HEK293 (cell line): ENCODE results near the gene NEURL4.

Source experiments
- CTCF ChIA-PET: fragments of 350-600 bp; formaldehyde crosslinking; extraction: SDS; loops from one replicate; lab custom pipeline; 2021; ENCODE audit warnings: antibody characterized with exemption; lab: Yijun Ruan, JAX
- POLR2A ChIA-PET: fragments of 300-600 bp; formaldehyde crosslinking; extraction: SDS; loops from one replicate; lab custom pipeline; 2020; ENCODE audit warnings: antibody characterized with exemption, inconsistent platforms; lab: Yijun Ruan, JAX
- H3K27ac ChIP-seq: fragments of 200-500 bp; sonication (Bioruptor generic); 2 replicates; pipeline ENCODE4 v1.5.1; 2014; ENCODE audit warnings: low read depth, low read length, control low read depth, inconsistent platforms; ENCODE audit errors: extremely low read depth
- H3K36me3 ChIP-seq, 2 experiments: fragments of 200-500 bp in 1 of 2; sonication (Bioruptor generic) in 1 of 2; 1 replicate in 1 of 2; 2 replicates in 1 of 2; pipeline ENCODE4 v1.5.1; 2014 to 2017; ENCODE audit warnings: inconsistent platforms in 2 of 2, low read length in 2 of 2; ENCODE audit not compliant: control insufficient read depth in 2 of 2, insufficient read depth in 1 of 2
- H3K4me1 ChIP-seq: fragments of 200-500 bp; sonication (Bioruptor generic); 2 replicates; pipeline ENCODE4 v1.5.1; 2014; ENCODE audit warnings: mild to moderate bottlenecking, low read length, inconsistent platforms; ENCODE audit not compliant: control insufficient read depth, insufficient read depth
- H3K4me3 ChIP-seq: 2 replicates; pipeline ENCODE4 v1.5.1; 2011; ENCODE audit warnings: low read depth, mild to moderate bottlenecking, control low read depth, low read length, moderate library complexity
- H3K9me3 ChIP-seq: fragments of 200-500 bp; sonication (Bioruptor generic); 2 replicates; pipeline ENCODE4 v1.5.1; 2014; ENCODE audit warnings: low read depth, low read length, inconsistent platforms; ENCODE audit not compliant: control insufficient read depth, insufficient read depth
- KLF1 ChIP-seq: fragments of 450-650 bp; formaldehyde crosslinking; IDR thresholded peaks from 2 replicates; pipeline ENCODE4 v1.5.1; 2016; ENCODE audit warnings: missing biosample characterization, missing genetic modification characterization
- PRDM10 ChIP-seq: fragments of 450-650 bp; formaldehyde crosslinking; IDR thresholded peaks from 2 replicates; pipeline ENCODE4 v1.5.1; 2016; ENCODE audit warnings: missing biosample characterization, missing genetic modification characterization
- SP2 ChIP-seq: fragments of 450-650 bp; formaldehyde crosslinking; IDR thresholded peaks from 2 replicates; pipeline ENCODE4 v1.5.1; 2016; ENCODE audit warnings: missing biosample characterization, missing genetic modification characterization
- ZBTB17 ChIP-seq: fragments of 450-650 bp; formaldehyde crosslinking; IDR thresholded peaks from 2 replicates; pipeline ENCODE4 v1.5.1; 2016; ENCODE audit warnings: missing biosample characterization, missing genetic modification characterization
- ZBTB21 ChIP-seq: fragments of 450-650 bp; formaldehyde crosslinking; IDR thresholded peaks from 2 replicates; pipeline ENCODE4 v1.5.1; 2017; ENCODE audit warnings: missing biosample characterization, missing genetic modification characterization
- ZBTB26 ChIP-seq: fragments of 450-650 bp; formaldehyde crosslinking; optimal IDR thresholded peaks from 2 replicates; pipeline ENCODE3; 2016; ENCODE audit warnings: missing biosample characterization, mild to moderate bottlenecking, missing genetic modification characterization
- ZBTB7A ChIP-seq: fragments of 450-650 bp; formaldehyde crosslinking; IDR thresholded peaks from 2 replicates; pipeline ENCODE4 v1.5.1; 2016; ENCODE audit warnings: low read depth, missing biosample characterization, missing genetic modification characterization
- ZFHX2 ChIP-seq: fragments of 450-650 bp; formaldehyde crosslinking; conservative IDR thresholded peaks from 2 replicates; pipeline ENCODE4 v1.5.1; 2016; ENCODE audit warnings: missing biosample characterization, missing genetic modification characterization
- ZFP37 ChIP-seq: fragments of 450-650 bp; formaldehyde crosslinking; IDR thresholded peaks from 2 replicates; pipeline ENCODE4 v1.5.1; 2016; ENCODE audit warnings: missing biosample characterization, missing genetic modification characterization
- ZNF18 ChIP-seq: fragments of 450-650 bp; formaldehyde crosslinking; IDR thresholded peaks from 2 replicates; pipeline ENCODE4 v1.5.1; 2016; ENCODE audit warnings: missing biosample characterization, missing genetic modification characterization
- ZNF19 ChIP-seq: fragments of 450-650 bp; formaldehyde crosslinking; IDR thresholded peaks from 2 replicates; pipeline ENCODE4; 2016; ENCODE audit warnings: missing biosample characterization, missing genetic modification characterization, low read depth
- ZNF2 ChIP-seq: fragments of 450-650 bp; formaldehyde crosslinking; IDR thresholded peaks from 2 replicates; pipeline ENCODE4 v1.5.1; 2016; ENCODE audit warnings: missing biosample characterization, missing genetic modification characterization
- ZNF223 ChIP-seq: fragments of 450-650 bp; formaldehyde crosslinking; IDR thresholded peaks from 2 replicates; pipeline ENCODE4 v1.5.1; 2016; ENCODE audit warnings: missing biosample characterization, missing genetic modification characterization
- ZNF292 ChIP-seq: fragments of 450-650 bp; formaldehyde crosslinking; IDR thresholded peaks from 2 replicates; pipeline ENCODE4 v1.5.1; 2016; ENCODE audit warnings: low read depth, missing biosample characterization, missing genetic modification characterization, borderline replicate concordance
- ZNF302 ChIP-seq: fragments of 450-650 bp; formaldehyde crosslinking; IDR thresholded peaks from 2 replicates; pipeline ENCODE4 v1.5.1; 2016; ENCODE audit warnings: missing biosample characterization, missing genetic modification characterization, low read depth
- ZNF366 ChIP-seq: fragments of 450-650 bp; formaldehyde crosslinking; conservative IDR thresholded peaks from 2 replicates; pipeline ENCODE4 v1.5.1; 2016; ENCODE audit warnings: missing biosample characterization, missing genetic modification characterization
- ZNF48 ChIP-seq: fragments of 450-650 bp; formaldehyde crosslinking; IDR thresholded peaks from 2 replicates; pipeline ENCODE4 v1.5.1; 2016; ENCODE audit warnings: missing biosample characterization, missing genetic modification characterization
- ZNF513 ChIP-seq: fragments of 450-650 bp; IDR thresholded peaks from 2 replicates; pipeline ENCODE4 v1.5.1; 2018; ENCODE audit warnings: missing biosample characterization, missing genetic modification characterization
- ZNF529 ChIP-seq: fragments of 450-650 bp; formaldehyde crosslinking; IDR thresholded peaks from 2 replicates; pipeline ENCODE4 v1.5.1; 2017; ENCODE audit warnings: missing genetic modification characterization, missing biosample characterization; ENCODE audit not compliant: insufficient replicate concordance
- ZNF561 ChIP-seq: fragments of 450-650 bp; IDR thresholded peaks from 2 replicates; pipeline ENCODE4 v1.5.1; 2018; ENCODE audit warnings: missing biosample characterization, missing genetic modification characterization, borderline replicate concordance
- ZNF610 ChIP-seq: fragments of 450-650 bp; formaldehyde crosslinking; IDR thresholded peaks from 2 replicates; pipeline ENCODE4 v1.5.1; 2016; ENCODE audit warnings: missing biosample characterization, missing genetic modification characterization, borderline replicate concordance
- ZNF658 ChIP-seq: fragments of 450-650 bp; formaldehyde crosslinking; IDR thresholded peaks from 2 replicates; pipeline ENCODE4; 2016; ENCODE audit warnings: missing biosample characterization, missing genetic modification characterization
- ZNF785 ChIP-seq: fragments of 450-650 bp; formaldehyde crosslinking; IDR thresholded peaks from 2 replicates; pipeline ENCODE4 v1.5.1; 2016; ENCODE audit warnings: missing biosample characterization, missing genetic modification characterization
- ZNF792 ChIP-seq: fragments of 450-650 bp; formaldehyde crosslinking; IDR thresholded peaks from 2 replicates; pipeline ENCODE4 v1.5.1; 2016; ENCODE audit warnings: missing biosample characterization, missing genetic modification characterization
- TF ChIP-seq, protein P1 (sequence below): fragments of 450-650 bp; formaldehyde crosslinking; IDR thresholded peaks from 2 replicates; pipeline ENCODE4 v1.5.1; 2017; ENCODE audit warnings: missing biosample characterization, mild to moderate bottlenecking, missing genetic modification characterization, moderate library complexity
- TF ChIP-seq, protein P2 (sequence below): fragments of 450-650 bp; formaldehyde crosslinking; IDR thresholded peaks from 2 replicates; pipeline ENCODE4 v1.5.1; 2016; ENCODE audit warnings: missing biosample characterization, missing genetic modification characterization

Gene NEURL4

DNA sequence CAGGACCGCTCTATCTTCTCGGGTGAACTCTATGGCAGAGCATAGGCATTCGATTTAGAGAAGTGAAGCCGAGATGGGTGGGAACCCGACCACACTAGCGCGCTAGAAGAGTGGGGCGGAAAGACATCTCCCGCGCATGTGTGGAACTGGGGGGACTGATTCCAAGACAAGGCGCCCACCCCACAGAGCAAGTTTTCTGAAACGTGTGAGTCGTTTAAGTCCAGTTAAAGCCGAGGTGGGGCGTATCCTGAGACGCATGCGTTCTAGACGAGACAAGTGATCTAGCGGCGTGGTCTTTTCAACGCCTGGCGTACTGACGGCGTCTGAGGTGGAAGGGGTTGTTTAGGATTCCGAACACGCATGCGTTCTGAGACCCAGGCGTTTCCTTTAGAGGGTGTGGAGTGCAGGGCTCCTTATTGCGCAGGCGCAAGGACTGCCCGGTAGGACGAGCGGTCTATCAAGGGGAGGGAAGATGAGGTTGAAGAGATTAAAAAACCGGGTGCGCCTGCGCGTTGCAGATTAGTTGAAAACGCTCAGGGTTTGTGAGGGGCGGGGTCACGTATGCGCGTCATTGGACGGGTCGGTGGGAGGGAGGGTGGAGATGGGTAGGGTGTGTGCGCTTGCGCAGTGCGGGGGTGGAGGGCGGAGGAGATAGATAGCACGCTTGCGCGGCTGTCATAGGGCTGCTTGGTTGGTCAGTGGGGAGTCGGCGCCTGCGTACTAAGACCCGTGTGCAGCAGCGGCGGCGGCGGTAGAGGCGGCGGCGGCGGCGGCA is 22.0 kb downstream of the NEURL4 start, which contains the start of gene EIF5A:
TSS of gene EIF5A (plus strand) at position 718 of the 775 bp plus-strand sequence. CDS start 2,008 bp downstream, outside the sequence.
- POLR2A ChIA-PET = no interaction called here
- CTCF ChIA-PET = interaction anchor here (0.7 kb wide), 1 partner anchor 86 kb away, joined by 3 read pairs; no protein-coding TSS in a partner anchor
- peak; percentile 99 for TF ChIP-seq ZBTB17 (tag by site-specific recombination)
- TF ChIP-seq ZFHX2 (tag by site-specific recombination) = peak; percentile 82
- peak; percentile 31 for TF ChIP-seq KLF1 (tag by site-specific recombination)
- 0 out of 2 replicates have a peak, but pooled peaks have one; percentile 57 for TF ChIP-seq ZNF18 (tag by site-specific recombination)
- TF ChIP-seq ZNF561 = peak; percentile 91
- TF ChIP-seq ZNF48 (tag by site-specific recombination) = no peak
- peak; percentile 91 for TF ChIP-seq SP2
- TF ChIP-seq ZNF292 (tag by site-specific recombination) = no peak
- no peak for TF ChIP-seq ZBTB7A (tag by site-specific recombination)
- TF ChIP-seq ZFP37 (tag by site-specific recombination) = no peak
- no peak for TF ChIP-seq ZBTB26 (tag by site-specific recombination)
- TF ChIP-seq ZNF658 (tag by site-specific recombination) = no peak
- no peak for TF ChIP-seq ZNF19
- no peak for TF ChIP-seq ZNF610 (tag by site-specific recombination)
- no peak for TF ChIP-seq ZNF223
- TF ChIP-seq ZNF513 (tag by site-specific recombination) = no peak
- peak; percentile 57 for TF ChIP-seq PRDM10 (tag by site-specific recombination)
- TF ChIP-seq ZNF302 (tag by site-specific recombination) = no peak
- TF ChIP-seq, protein P1, sequence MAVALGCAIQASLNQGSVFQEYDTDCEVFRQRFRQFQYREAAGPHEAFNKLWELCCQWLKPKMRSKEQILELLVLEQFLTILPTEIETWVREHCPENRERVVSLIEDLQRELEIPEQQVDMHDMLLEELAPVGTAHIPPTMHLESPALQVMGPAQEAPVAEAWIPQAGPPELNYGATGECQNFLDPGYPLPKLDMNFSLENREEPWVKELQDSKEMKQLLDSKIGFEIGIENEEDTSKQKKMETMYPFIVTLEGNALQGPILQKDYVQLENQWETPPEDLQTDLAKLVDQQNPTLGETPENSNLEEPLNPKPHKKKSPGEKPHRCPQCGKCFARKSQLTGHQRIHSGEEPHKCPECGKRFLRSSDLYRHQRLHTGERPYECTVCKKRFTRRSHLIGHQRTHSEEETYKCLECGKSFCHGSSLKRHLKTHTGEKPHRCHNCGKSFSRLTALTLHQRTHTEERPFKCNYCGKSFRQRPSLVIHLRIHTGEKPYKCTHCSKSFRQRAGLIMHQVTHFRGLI (tag by site-specific recombination) = peak; percentile 42; the same call in 1 of the 2 replicates
- no peak for TF ChIP-seq ZBTB21 (tag by site-specific recombination)
- peak; percentile 26; the same call in 1 of the 2 replicates for TF ChIP-seq ZNF2
- no peak for TF ChIP-seq ZNF792 (tag by site-specific recombination)
- no peak for TF ChIP-seq ZNF366 (tag by site-specific recombination)
- TF ChIP-seq ZNF529 (tag by site-specific recombination) = no peak
- no peak for TF ChIP-seq ZNF785
- TF ChIP-seq, protein P2, sequence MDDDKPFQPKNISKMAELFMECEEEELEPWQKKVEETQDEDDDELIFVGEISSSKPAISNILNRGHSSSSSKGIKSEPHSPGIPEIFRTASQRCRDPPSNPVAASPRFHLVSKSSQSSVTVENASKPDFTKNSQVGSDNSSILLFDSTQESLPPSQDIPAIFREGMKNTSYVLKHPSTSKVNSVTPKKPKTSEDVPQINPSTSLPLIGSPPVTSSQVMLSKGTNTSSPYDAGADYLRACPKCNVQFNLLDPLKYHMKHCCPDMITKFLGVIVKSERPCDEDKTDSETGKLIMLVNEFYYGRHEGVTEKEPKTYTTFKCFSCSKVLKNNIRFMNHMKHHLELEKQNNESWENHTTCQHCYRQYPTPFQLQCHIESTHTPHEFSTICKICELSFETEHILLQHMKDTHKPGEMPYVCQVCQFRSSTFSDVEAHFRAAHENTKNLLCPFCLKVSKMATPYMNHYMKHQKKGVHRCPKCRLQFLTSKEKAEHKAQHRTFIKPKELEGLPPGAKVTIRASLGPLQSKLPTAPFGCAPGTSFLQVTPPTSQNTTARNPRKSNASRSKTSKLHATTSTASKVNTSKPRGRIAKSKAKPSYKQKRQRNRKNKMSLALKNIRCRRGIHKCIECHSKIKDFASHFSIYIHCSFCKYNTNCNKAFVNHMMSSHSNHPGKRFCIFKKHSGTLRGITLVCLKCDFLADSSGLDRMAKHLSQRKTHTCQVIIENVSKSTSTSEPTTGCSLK = no peak

More for the DNA sequence above, 22.0 kb downstream of the NEURL4 start, which contains the start of gene EIF5A:
- no peaks in the 10 kb centered on the region for H3K9me3 ChIP-seq
- H3K27ac ChIP-seq = peak within 1 kb of the TSS; percentile 99
- peaks cover 15% of the 10 kb centered on the region for H3K4me1 ChIP-seq
- peak within 1 kb of the TSS; percentile 80 for H3K4me3 ChIP-seq
- peaks cover 26 to 29% of the 10 kb centered on the region in 2 experiments for H3K36me3 ChIP-seq
